ENCODE results near the gene CCDC38. TPM values are rescaled to one million over a fixed set of nuclear protein-coding genes. Genes with fewer than 3 reads are reported as not detected.

The CCDC38 gene
- total and polyA plus RNA-seq, 4 experiments from 2014 or later = 0.09 to 1.0 (median 0.23) TPM; not detected in 1

DNA sequence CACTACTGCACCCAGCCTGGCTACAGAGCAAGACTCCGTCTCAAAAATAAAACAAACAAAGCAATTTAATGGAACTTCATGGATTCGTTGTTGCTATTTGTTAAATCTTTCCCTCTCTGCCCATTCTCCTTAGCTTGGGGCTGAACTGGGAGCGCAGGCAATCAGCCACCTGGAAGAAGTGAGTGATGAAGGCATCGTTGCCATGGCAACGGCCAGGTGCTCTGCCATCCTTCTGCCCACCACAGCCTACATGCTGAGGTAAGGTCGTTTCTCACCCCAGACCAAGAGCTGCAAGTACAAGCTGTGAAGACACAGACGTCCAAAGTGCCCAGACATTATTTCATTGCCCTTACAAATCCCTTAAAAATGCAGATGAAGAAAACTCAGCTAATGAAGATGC is 19.8 kb upstream of the CCDC38 start:
- H3K4me1 ChIP-seq (ENCODE audit: insufficient read depth, low read length) = no peaks in the 10 kb centered on the region
- Mint-ChIP-seq H3K36me3 (peaks cover 5 to 8% of the 10 kb centered on the region in 2 donors), H3K4me3 (no peak overlapping the region), H3K27ac (no peak overlapping the region), H3K4me1 (no peaks in the 10 kb centered on the region), H3K9me3 (no peaks in the 10 kb centered on the region), H3K27me3 (no peaks in the 10 kb centered on the region)
- ChIA-PET CTCF (ENCODE audit: partially characterized antibody) (no interaction called here), POLR2A (ENCODE audit: partially characterized antibody) (no interaction called here)
- no peak overlapping the region for H3K4me3 ChIP-seq (ENCODE audit: low read length in 2 of 2)
- no peak overlapping the region for H3K27ac ChIP-seq (ENCODE audit: low read depth, low read length)
- intact Hi-C loops (cut with micrococcal nuclease) = no loop called here
- no peaks in the 10 kb centered on the region for H3K36me3 ChIP-seq (ENCODE audit: insufficient read depth, low read length)
- H3K27me3 ChIP-seq (ENCODE audit: insufficient read depth, low read length) = no peaks in the 10 kb centered on the region
- DNase-seq = no peak
- no peaks in the 10 kb centered on the region for H3K9me3 ChIP-seq (ENCODE audit: control insufficient read depth in 1 of 2, low read length in 2 of 2)

GRCh38 chr12:95960241-95960640 is 17.8 kb upstream of the CCDC38 start:
- CTCF ChIA-PET (ENCODE audit: partially characterized antibody) = interaction anchor here (1.0 kb wide), 1 partner anchor 33 kb away, joined by 3 read pairs; no protein-coding TSS in a partner anchor
- H3K27me3 Mint-ChIP-seq = no peaks in the 10 kb centered on the region
- no peaks in the 10 kb centered on the region for H3K9me3 Mint-ChIP-seq
- Histone ChIP-seq H3K27me3 (ENCODE audit: insufficient read depth, low read length) (no peaks in the 10 kb centered on the region), H3K36me3 (ENCODE audit: insufficient read depth, low read length) (no peaks in the 10 kb centered on the region), H3K9me3 (ENCODE audit: control insufficient read depth in 1 of 2, low read length in 2 of 2) (no peaks in the 10 kb centered on the region), H3K4me1 (ENCODE audit: insufficient read depth, low read length) (no peaks in the 10 kb centered on the region), H3K27ac (ENCODE audit: low read depth, low read length) (no peak overlapping the region), H3K4me3 (ENCODE audit: low read length in 2 of 2) (no peak overlapping the region)
- no peaks in the 10 kb centered on the region for H3K36me3 Mint-ChIP-seq
- no peaks in the 10 kb centered on the region for H3K4me1 Mint-ChIP-seq
- no peak overlapping the region for H3K27ac Mint-ChIP-seq
- intact Hi-C loops (cut with micrococcal nuclease) = no loop called here
- POLR2A ChIA-PET (ENCODE audit: partially characterized antibody) = no interaction called here
- DNase-seq = no peak
- no peak overlapping the region for H3K4me3 Mint-ChIP-seq

- POLR2A ChIA-PET (ENCODE audit: partially characterized antibody) = interaction anchor here (1.8 kb wide), 1 partner anchor 16 kb away, joined by 5 read pairs; the partner anchor contains the start of genes AMDHD1 and CCDC38
- Histone ChIP-seq H3K36me3 (ENCODE audit: insufficient read depth, low read length) (no peaks in the 10 kb centered on the region), H3K27ac (ENCODE audit: low read depth, low read length) (no peak overlapping the region), H3K4me1 (ENCODE audit: insufficient read depth, low read length) (no peaks in the 10 kb centered on the region), H3K27me3 (ENCODE audit: insufficient read depth, low read length) (no peaks in the 10 kb centered on the region), H3K9me3 (ENCODE audit: control insufficient read depth in 1 of 2, low read length in 2 of 2) (no peaks in the 10 kb centered on the region), H3K4me3 (ENCODE audit: low read length in 2 of 2) (no peak overlapping the region)
- Mint-ChIP-seq H3K4me1 (no peaks in the 10 kb centered on the region), H3K27ac (no peak overlapping the region), H3K9me3 (no peaks in the 10 kb centered on the region), H3K4me3 (no peak overlapping the region), H3K27me3 (no peaks in the 10 kb centered on the region), H3K36me3 (no peaks in the 10 kb centered on the region)
- CTCF ChIA-PET (ENCODE audit: partially characterized antibody) = interaction anchor here (1.7 kb wide), 1 partner anchor 41 kb away, joined by 8 read pairs; no protein-coding TSS in a partner anchor
- intact Hi-C loops (cut with micrococcal nuclease) = no loop called here
- no peak for DNase-seq
These were observed 16.7 kb upstream of the CCDC38 start for GRCh38 chr12:95959107-95959506.

DNA sequence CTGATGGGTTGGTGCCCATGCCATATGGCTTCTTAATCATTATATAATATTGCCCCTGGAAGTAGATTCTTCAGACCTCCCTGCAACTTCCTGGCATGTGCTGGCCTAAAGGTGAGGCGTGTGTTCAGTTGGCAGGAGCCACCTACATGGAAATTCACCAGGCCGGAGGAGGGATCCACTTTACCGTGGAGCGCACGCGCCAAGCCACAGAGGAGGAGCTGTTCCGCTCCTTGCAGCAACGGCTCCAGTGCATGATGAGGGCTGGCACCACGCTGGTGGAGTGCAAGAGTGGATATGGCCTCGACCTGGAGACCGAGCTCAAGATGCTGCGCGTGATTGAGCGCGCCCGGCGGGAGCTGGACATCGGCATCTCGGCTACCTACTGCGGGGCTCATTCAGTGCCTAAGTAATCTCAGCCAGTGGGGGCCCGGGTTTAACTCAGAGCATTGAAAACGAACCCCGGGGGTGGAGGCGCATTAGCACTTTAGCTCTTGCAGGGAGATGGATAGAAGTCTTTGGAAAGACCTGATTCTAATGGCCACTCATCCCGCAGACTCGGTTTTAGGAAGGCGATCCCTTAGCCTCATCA is 14.2 kb upstream of the CCDC38 start:
- DNase-seq = no peak
- Mint-ChIP-seq H3K27ac (no peak overlapping the region), H3K4me1 (no peaks in the 10 kb centered on the region), H3K9me3 (no peaks in the 10 kb centered on the region), H3K4me3 (no peak overlapping the region), H3K36me3 (peaks cover 0 to 4% of the 10 kb centered on the region in 2 donors), H3K27me3 (peaks cover 0 to under 1% of the 10 kb centered on the region in 2 donors)
- intact Hi-C loops (cut with micrococcal nuclease) = no loop called here
- Histone ChIP-seq H3K4me3 (ENCODE audit: low read length in 2 of 2) (no peak overlapping the region), H3K36me3 (ENCODE audit: insufficient read depth, low read length) (no peaks in the 10 kb centered on the region), H3K9me3 (ENCODE audit: control insufficient read depth in 1 of 2, low read length in 2 of 2) (no peaks in the 10 kb centered on the region), H3K27ac (ENCODE audit: low read depth, low read length) (no peak overlapping the region), H3K27me3 (ENCODE audit: insufficient read depth, low read length) (no peaks in the 10 kb centered on the region), H3K4me1 (ENCODE audit: insufficient read depth, low read length) (no peaks in the 10 kb centered on the region)
- CTCF ChIA-PET (ENCODE audit: partially characterized antibody) = interaction anchor here (1.7 to 2.1 kb wide), 2 partner anchors 13 to 42 kb away, joined by 8 to 9 read pairs; partner anchors contain the start of gene AMDHD1
- POLR2A ChIA-PET (ENCODE audit: partially characterized antibody) = interaction anchor here (1.1 kb wide), 1 partner anchor 13 kb away, joined by 3 read pairs; the partner anchor contains the start of gene AMDHD1

- Histone ChIP-seq H3K36me3 (ENCODE audit: insufficient read depth, low read length) (no peaks in the 10 kb centered on the region), H3K27ac (ENCODE audit: low read depth, low read length) (no peak overlapping the region), H3K4me1 (ENCODE audit: insufficient read depth, low read length) (no peaks in the 10 kb centered on the region), H3K4me3 (ENCODE audit: low read length in 2 of 2) (no peak overlapping the region), H3K27me3 (ENCODE audit: insufficient read depth, low read length) (no peaks in the 10 kb centered on the region), H3K9me3 (ENCODE audit: control insufficient read depth in 1 of 2, low read length in 2 of 2) (no peaks in the 10 kb centered on the region)
- H3K4me1 Mint-ChIP-seq = no peaks in the 10 kb centered on the region
- DNase-seq = no peak
- intact Hi-C loops (cut with micrococcal nuclease) = no loop called here
- H3K27me3 Mint-ChIP-seq = peaks cover 0 to 8% of the 10 kb centered on the region in 2 donors
- ChIA-PET CTCF (ENCODE audit: partially characterized antibody) (interaction anchor here (1.0 to 2.1 kb wide), 4 partner anchors 12 to 43 kb away, joined by 3 to 9 read pairs (median 6); partner anchors contain the start of gene AMDHD1), POLR2A (ENCODE audit: partially characterized antibody) (interaction anchor here (2.1 kb wide), 1 partner anchor 13 kb away, joined by 11 read pairs; the partner anchor contains the start of genes AMDHD1 and CCDC38)
- no peak overlapping the region for H3K4me3 Mint-ChIP-seq
- peaks cover 0 to 4% (median 0%) of the 10 kb centered on the region in 8 donors for H3K9me3 Mint-ChIP-seq
- no peak overlapping the region for H3K27ac Mint-ChIP-seq
- peaks cover 0 to 4% of the 10 kb centered on the region in 2 donors for H3K36me3 Mint-ChIP-seq
These were observed 13.2 kb upstream of the CCDC38 start for GRCh38 chr12:95955549-95956159.

- no peak for DNase-seq
- Histone ChIP-seq H3K4me1 (ENCODE audit: insufficient read depth, low read length) (no peaks in the 10 kb centered on the region), H3K36me3 (ENCODE audit: insufficient read depth, low read length) (no peaks in the 10 kb centered on the region), H3K9me3 (ENCODE audit: control insufficient read depth in 1 of 2, low read length in 2 of 2) (no peaks in the 10 kb centered on the region), H3K27ac (ENCODE audit: low read depth, low read length) (no peak overlapping the region), H3K27me3 (ENCODE audit: insufficient read depth, low read length) (no peaks in the 10 kb centered on the region), H3K4me3 (ENCODE audit: low read length in 2 of 2) (no peak overlapping the region)
- H3K4me1 Mint-ChIP-seq = no peaks in the 10 kb centered on the region
- H3K36me3 Mint-ChIP-seq = peaks cover 0 to 8% of the 10 kb centered on the region in 2 donors
- POLR2A ChIA-PET (ENCODE audit: partially characterized antibody) = interaction anchor here (2.4 kb wide), 1 partner anchor 10 kb away, joined by 7 read pairs; the partner anchor contains the start of genes AMDHD1 and CCDC38
- H3K27me3 Mint-ChIP-seq = peaks cover 2 to 10% of the 10 kb centered on the region in 2 donors
- intact Hi-C loops (cut with micrococcal nuclease) = no loop called here
- CTCF ChIA-PET (ENCODE audit: partially characterized antibody) = interaction anchor here (1.1 to 3.1 kb wide), 4 partner anchors 8 to 46 kb away, joined by 3 to 9 read pairs (median 6); partner anchors contain the start of genes AMDHD1 and CCDC38
- H3K9me3 Mint-ChIP-seq = peaks cover 0 to 4% (median 0%) of the 10 kb centered on the region in 8 donors
- no peak overlapping the region for H3K4me3 Mint-ChIP-seq
- H3K27ac Mint-ChIP-seq = no peak overlapping the region
These were observed 10.6 kb upstream of the CCDC38 start for GRCh38 chr12:95953000-95953399.

GRCh38 chr12:95951515-95951914 is 9.1 kb upstream of the CCDC38 start:
- Mint-ChIP-seq H3K27me3 (peaks cover 2 to 10% of the 10 kb centered on the region in 2 donors), H3K27ac (no peak overlapping the region), H3K4me1 (no peaks in the 10 kb centered on the region), H3K4me3 (no peak overlapping the region), H3K36me3 (peaks cover 0 to 8% of the 10 kb centered on the region in 2 donors), H3K9me3 (peaks cover 0 to 4% (median 0%) of the 10 kb centered on the region in 8 donors)
- intact Hi-C loops (cut with micrococcal nuclease) = no loop called here
- Histone ChIP-seq H3K27ac (ENCODE audit: low read depth, low read length) (no peak overlapping the region), H3K9me3 (ENCODE audit: control insufficient read depth in 1 of 2, low read length in 2 of 2) (no peaks in the 10 kb centered on the region), H3K4me3 (ENCODE audit: low read length in 2 of 2) (no peak overlapping the region), H3K27me3 (ENCODE audit: insufficient read depth, low read length) (no peaks in the 10 kb centered on the region), H3K36me3 (ENCODE audit: insufficient read depth, low read length) (no peaks in the 10 kb centered on the region), H3K4me1 (ENCODE audit: insufficient read depth, low read length) (no peaks in the 10 kb centered on the region)
- ChIA-PET POLR2A (ENCODE audit: partially characterized antibody) (interaction anchor here (2.4 kb wide), 1 partner anchor 8 kb away, joined by 7 read pairs; the partner anchor contains the start of genes AMDHD1 and CCDC38), CTCF (ENCODE audit: partially characterized antibody) (interaction anchor here (2.0 to 3.1 kb wide), 2 partner anchors 34 to 47 kb away, joined by 5 to 9 read pairs; no protein-coding TSS in a partner anchor)
- no peak for DNase-seq
